ENCODE data around the gene DNM3.
"Not testable (repeated sequence)": the region's sequence is repeated elsewhere in the genome, so short reads cannot be mapped to it uniquely, and the experiment has no call there.

DNM3 gene

GRCh38 chr1:171841050-171841910 is at the start of gene DNM3:
TSS of gene DNM3 (plus strand) at chr1:171841498. CDS start at chr1:171841657, 159 bp downstream.
- peak; percentile 70 for DNase-seq (ENCODE audit: low read depth)

GRCh38 chr1:171792656-171793369 is 48.5 kb upstream of the DNM3 start:
- DNase-seq (ENCODE audit: low read depth), result no peak

GRCh38 chr1:171793636-171794035 is 47.7 kb upstream of the DNM3 start:
- DNase-seq (ENCODE audit: low read depth), result no peak

GRCh38 chr1:171794085-171794484 is 47.2 kb upstream of the DNM3 start:
- peak; percentile 49 for DNase-seq (ENCODE audit: low read depth)

GRCh38 chr1:171796592-171796991 is 44.7 kb upstream of the DNM3 start:
- no peak for DNase-seq (ENCODE audit: low read depth)

- DNase-seq (ENCODE audit: low read depth), result no peak
Measured at GRCh38 chr1:171798311-171798710, 43.0 kb upstream of the DNM3 start.

GRCh38 chr1:171798765-171799164 is 42.5 kb upstream of the DNM3 start:
- DNase-seq (ENCODE audit: low read depth), result no peak

- DNase-seq (ENCODE audit: low read depth), result no peak
Measured at GRCh38 chr1:171799166-171799565, 42.1 kb upstream of the DNM3 start.

GRCh38 chr1:171799698-171800097 is 41.6 kb upstream of the DNM3 start:
- not testable (repeated sequence) for DNase-seq (ENCODE audit: low read depth)

- no peak for DNase-seq (ENCODE audit: low read depth)
Measured at GRCh38 chr1:171800342-171800741, 41.0 kb upstream of the DNM3 start.

GRCh38 chr1:171800851-171801250 is 40.4 kb upstream of the DNM3 start:
- no peak for DNase-seq (ENCODE audit: low read depth)

- no peak for DNase-seq (ENCODE audit: low read depth)
Measured at GRCh38 chr1:171801487-171801891, 39.8 kb upstream of the DNM3 start.

GRCh38 chr1:171802207-171802606 is 39.1 kb upstream of the DNM3 start:
- no peak for DNase-seq (ENCODE audit: low read depth)

- DNase-seq (ENCODE audit: low read depth), result no peak
Measured at GRCh38 chr1:171803045-171803444, 38.3 kb upstream of the DNM3 start.

GRCh38 chr1:171803461-171804022 is 37.8 kb upstream of the DNM3 start:
- DNase-seq (ENCODE audit: low read depth), result no peak

- no peak for DNase-seq (ENCODE audit: low read depth)
Measured at GRCh38 chr1:171805395-171806115, 35.7 kb upstream of the DNM3 start.

- DNase-seq (ENCODE audit: low read depth), result no peak
Measured at GRCh38 chr1:171807556-171807955, 33.7 kb upstream of the DNM3 start.

GRCh38 chr1:171809834-171810233 is 31.5 kb upstream of the DNM3 start:
- DNase-seq (ENCODE audit: low read depth), result no peak

GRCh38 chr1:171811672-171812071 is 29.6 kb upstream of the DNM3 start:
- DNase-seq (ENCODE audit: low read depth), result no peak

GRCh38 chr1:171814692-171815091 is 26.6 kb upstream of the DNM3 start:
- no peak for DNase-seq (ENCODE audit: low read depth)

- no peak for DNase-seq (ENCODE audit: low read depth)
Measured at GRCh38 chr1:171816300-171816901, 24.9 kb upstream of the DNM3 start.

All from activated T-cell treated with anti-CD3 and anti-CD28 coated beads for 24 hours (primary cell).